ENCODE data around the gene LEUTX.

DNA sequence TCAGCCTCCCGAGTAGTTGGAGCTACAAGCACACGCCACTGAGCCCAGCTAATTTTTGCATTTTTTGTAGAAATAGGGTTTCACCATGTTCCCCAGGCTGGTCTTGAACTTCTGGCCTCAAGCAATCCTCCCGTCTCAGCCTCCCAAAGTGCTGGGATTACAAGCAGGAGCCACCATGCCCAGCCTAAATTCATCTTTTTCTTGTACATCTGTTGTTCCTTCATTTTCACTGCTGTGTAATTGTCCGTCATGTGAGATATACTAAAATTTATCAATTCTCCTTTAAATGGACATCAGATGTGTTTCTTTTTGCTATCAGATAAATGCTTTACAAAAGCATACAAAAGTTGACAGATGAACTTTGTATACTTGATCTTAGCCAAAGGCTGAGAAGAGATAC is 32.4 kb downstream of the LEUTX start:
- TF ChIP-seq EZH2 (IDR thresholded peaks at IDR 0.05; ENCODE audit: borderline replicate concordance, low read length), result no peak
- TF ChIP-seq, protein P1, sequence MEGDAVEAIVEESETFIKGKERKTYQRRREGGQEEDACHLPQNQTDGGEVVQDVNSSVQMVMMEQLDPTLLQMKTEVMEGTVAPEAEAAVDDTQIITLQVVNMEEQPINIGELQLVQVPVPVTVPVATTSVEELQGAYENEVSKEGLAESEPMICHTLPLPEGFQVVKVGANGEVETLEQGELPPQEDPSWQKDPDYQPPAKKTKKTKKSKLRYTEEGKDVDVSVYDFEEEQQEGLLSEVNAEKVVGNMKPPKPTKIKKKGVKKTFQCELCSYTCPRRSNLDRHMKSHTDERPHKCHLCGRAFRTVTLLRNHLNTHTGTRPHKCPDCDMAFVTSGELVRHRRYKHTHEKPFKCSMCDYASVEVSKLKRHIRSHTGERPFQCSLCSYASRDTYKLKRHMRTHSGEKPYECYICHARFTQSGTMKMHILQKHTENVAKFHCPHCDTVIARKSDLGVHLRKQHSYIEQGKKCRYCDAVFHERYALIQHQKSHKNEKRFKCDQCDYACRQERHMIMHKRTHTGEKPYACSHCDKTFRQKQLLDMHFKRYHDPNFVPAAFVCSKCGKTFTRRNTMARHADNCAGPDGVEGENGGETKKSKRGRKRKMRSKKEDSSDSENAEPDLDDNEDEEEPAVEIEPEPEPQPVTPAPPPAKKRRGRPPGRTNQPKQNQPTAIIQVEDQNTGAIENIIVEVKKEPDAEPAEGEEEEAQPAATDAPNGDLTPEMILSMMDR (IDR thresholded peaks at IDR 0.05; ENCODE audit: low read length), result no peak
